ENCODE measurements around the gene ALCAM.

ALCAM gene

DNA sequence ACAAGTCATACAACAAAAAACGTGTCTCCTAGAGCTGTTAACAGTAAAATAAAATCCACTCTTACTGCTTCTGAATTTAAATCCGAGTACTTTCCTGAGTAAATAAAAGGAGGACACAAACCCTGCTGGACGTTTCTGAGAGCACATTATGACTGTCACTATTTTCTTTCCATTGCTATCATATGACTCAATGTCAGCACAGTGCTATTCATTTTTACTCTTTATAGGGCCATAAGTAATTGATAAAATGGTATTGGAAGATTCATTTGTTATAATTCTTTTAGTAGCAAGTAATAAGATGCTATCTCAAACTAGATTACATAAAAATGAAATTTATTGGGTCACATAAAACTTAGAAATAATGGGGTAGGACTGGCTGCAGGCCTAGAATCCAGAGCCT, 68.6 kb downstream of the ALCAM start:
- no peak overlapping the region for H3K27ac Mint-ChIP-seq
- DNase-seq (no peak), ATAC-seq (replicated peaks) (no peak)
- no peak overlapping the region for H3K4me3 Mint-ChIP-seq
- H3K9me3 Mint-ChIP-seq: no peaks in the 10 kb centered on the region
- no peaks in the 10 kb centered on the region for H3K36me3 Mint-ChIP-seq (ENCODE audit: insufficient read depth)
- peaks cover 0 to 3% of the 10 kb centered on the region in 2 donors for H3K4me1 Mint-ChIP-seq (ENCODE audit: low read depth in 2 of 2)
- no peaks in the 10 kb centered on the region for H3K27me3 Mint-ChIP-seq

DNA sequence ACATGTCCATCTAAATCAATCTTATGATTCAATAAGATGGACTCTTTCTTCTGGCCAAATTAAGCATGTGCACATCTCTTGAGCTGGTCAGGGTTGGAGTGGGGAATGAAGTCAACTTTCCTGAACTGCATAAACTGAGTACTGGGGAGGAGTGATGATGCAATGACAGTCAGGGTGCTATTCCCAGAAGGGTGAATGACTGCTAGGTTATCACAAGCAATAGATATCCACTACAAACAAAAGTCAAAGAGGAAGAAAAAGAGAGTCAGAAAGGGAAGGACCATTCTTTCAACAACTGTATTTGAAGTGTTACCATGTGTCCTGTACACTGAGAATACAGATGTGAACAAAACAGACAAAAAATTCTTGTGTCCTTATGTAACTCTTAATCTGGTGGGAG, 70.0 kb downstream of the ALCAM start:
- Mint-ChIP-seq H3K27me3 (no peaks in the 10 kb centered on the region), H3K4me1 (ENCODE audit: low read depth in 2 of 2) (peaks cover 0 to 3% of the 10 kb centered on the region in 2 donors), H3K27ac (no peak overlapping the region), H3K36me3 (ENCODE audit: insufficient read depth) (no peaks in the 10 kb centered on the region), H3K4me3 (no peak overlapping the region), H3K9me3 (no peaks in the 10 kb centered on the region)
- ATAC-seq (replicated peaks) (no peak), DNase-seq (no peak)

DNA sequence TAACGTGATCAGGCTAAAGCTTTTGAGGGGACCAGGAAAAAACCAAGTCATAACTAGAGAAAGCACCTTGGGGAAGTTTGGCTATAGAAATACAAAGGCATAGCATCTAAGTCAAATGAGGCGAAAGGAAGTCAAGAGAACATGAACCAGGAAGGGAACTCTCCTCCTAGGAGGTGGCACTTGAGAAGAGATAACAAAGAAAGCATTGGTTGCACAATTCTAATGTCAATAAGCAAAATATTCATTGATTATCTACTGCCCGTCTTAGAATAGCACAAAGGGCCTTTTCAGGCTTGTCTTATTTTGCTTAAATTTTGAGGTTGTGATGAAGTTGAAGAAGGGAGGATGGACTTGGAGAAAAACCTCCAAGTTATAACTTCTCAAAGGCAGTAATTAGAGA, 73.4 kb downstream of the ALCAM start:
- no peaks in the 10 kb centered on the region for H3K36me3 Mint-ChIP-seq (ENCODE audit: insufficient read depth)
- ATAC-seq (replicated peaks) (no peak), DNase-seq (no peak)
- no peaks in the 10 kb centered on the region for H3K9me3 Mint-ChIP-seq
- no peak overlapping the region for H3K27ac Mint-ChIP-seq
- H3K4me3 Mint-ChIP-seq: no peak overlapping the region
- peaks cover 0 to 4% of the 10 kb centered on the region in 2 donors for H3K4me1 Mint-ChIP-seq (ENCODE audit: low read depth in 2 of 2)
- no peaks in the 10 kb centered on the region for H3K27me3 Mint-ChIP-seq

DNA sequence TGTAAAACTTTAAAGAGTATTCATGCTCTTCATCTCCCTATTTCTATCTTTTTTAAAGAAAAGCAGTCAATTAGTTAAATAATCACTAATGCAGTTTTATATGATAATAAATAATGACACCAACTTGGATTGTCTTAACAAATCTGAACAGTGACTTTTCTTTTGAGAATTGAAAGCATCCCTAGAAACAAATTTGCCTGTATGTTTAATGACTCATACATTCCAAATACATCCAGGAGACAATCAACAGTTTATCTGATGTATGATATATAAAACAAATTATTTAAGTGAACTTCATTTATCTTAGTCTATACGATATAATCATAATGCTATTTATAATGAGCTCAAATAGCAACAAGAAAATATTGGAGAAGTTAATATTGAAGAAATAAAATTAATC, 78.0 kb downstream of the ALCAM start:
- Mint-ChIP-seq H3K27me3 (no peaks in the 10 kb centered on the region), H3K36me3 (ENCODE audit: insufficient read depth) (peaks cover 4% of the 10 kb centered on the region), H3K27ac (no peak overlapping the region), H3K4me1 (ENCODE audit: low read depth in 2 of 2) (peaks cover 0 to 2% of the 10 kb centered on the region in 2 donors), H3K9me3 (no peaks in the 10 kb centered on the region), H3K4me3 (no peak overlapping the region)
- no peak for ATAC-seq (replicated peaks)
- no peak for DNase-seq

DNA sequence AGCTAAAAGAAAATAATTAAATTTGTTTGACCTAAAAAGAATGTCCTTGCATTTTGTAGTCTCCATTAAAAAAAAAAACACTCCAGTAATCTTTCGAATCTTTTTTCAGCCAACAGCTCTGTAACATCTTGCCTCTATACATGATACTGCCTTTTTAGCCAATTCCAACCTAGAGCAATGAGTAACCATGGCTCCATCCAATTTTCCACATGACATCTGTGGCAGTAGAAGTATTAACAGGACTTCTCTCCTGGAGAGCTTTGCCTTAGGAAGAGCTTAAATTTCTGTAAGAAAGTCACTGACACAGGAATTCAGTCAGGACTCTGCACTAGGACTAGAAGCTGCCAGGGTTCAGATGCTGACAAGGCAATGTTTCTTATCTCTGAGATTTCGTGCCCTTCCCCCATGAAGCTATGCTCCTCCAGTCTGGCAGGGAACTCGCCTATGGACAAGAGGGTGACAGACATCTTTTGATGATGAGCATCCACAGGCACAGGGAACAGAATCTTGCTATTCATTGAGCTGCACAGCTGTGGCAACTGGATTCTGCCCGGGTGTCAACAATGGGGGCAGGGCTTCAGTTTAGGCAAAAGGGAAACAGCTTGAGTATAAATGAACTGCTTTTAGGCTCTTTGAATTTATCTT, 81.8 kb downstream of the ALCAM start:
- H3K4me1 Mint-ChIP-seq (ENCODE audit: low read depth in 2 of 2): peaks cover 0 to 5% of the 10 kb centered on the region in 2 donors
- H3K9me3 Mint-ChIP-seq: no peaks in the 10 kb centered on the region
- peaks cover 4% of the 10 kb centered on the region for H3K36me3 Mint-ChIP-seq (ENCODE audit: insufficient read depth)
- ATAC-seq (replicated peaks): no peak
- DNase-seq: no peak
- no peaks in the 10 kb centered on the region for H3K27me3 Mint-ChIP-seq
- no peak overlapping the region for H3K27ac Mint-ChIP-seq
- H3K4me3 Mint-ChIP-seq: no peak overlapping the region

DNA sequence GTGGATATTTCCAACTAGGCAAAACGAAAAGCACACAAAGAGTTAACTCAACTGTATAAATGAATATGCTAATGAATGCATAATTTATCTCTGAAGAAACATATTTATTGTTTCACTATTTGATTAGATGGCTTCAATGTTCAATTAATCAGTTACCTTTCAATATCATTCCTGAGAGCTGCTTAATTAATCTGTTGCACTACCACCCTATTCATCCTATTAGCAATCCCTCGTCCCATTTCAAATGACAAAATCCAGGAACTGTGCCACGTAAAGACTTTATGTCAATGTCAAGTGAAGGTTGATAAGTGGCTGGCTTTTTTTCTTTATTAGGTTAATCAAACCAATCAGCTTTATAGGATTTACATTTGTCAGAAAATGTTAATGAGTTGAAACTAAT, 82.7 kb downstream of the ALCAM start:
- ATAC-seq (replicated peaks) (no peak), DNase-seq (no peak)
- H3K4me1 Mint-ChIP-seq (ENCODE audit: low read depth in 2 of 2): peaks cover 0 to 3% of the 10 kb centered on the region in 2 donors
- no peaks in the 10 kb centered on the region for H3K27me3 Mint-ChIP-seq
- no peaks in the 10 kb centered on the region for H3K9me3 Mint-ChIP-seq
- H3K27ac Mint-ChIP-seq: no peak overlapping the region
- no peak overlapping the region for H3K4me3 Mint-ChIP-seq
- H3K36me3 Mint-ChIP-seq (ENCODE audit: insufficient read depth): peaks cover 4% of the 10 kb centered on the region

DNA sequence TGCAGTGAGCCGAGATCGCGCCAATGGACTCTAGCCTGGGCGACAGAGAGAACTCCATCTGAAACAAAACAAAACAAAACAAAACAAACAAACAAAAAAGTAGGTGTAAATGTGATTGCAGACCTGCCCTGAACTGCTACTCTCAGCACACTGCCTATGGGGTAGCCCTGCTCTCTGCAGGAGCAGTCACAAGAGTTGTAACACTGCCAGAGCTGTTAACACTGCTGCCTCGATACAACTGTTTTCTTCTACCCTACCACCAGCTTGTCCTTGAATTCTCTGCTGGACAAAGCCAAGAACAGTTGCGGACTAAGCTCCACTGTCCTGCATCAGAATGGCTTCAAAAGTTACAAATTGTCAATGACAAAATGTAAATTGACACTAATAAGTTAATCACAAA, 89.3 kb downstream of the ALCAM start:
- no peaks in the 10 kb centered on the region for H3K27me3 Mint-ChIP-seq
- ATAC-seq (replicated peaks) (no peak), DNase-seq (no peak)
- H3K4me1 Mint-ChIP-seq (ENCODE audit: low read depth in 2 of 2): peaks cover 0 to 5% of the 10 kb centered on the region in 2 donors
- no peak overlapping the region for H3K4me3 Mint-ChIP-seq
- no peaks in the 10 kb centered on the region for H3K36me3 Mint-ChIP-seq (ENCODE audit: insufficient read depth)
- no peak overlapping the region for H3K27ac Mint-ChIP-seq
- H3K9me3 Mint-ChIP-seq: no peaks in the 10 kb centered on the region

DNA sequence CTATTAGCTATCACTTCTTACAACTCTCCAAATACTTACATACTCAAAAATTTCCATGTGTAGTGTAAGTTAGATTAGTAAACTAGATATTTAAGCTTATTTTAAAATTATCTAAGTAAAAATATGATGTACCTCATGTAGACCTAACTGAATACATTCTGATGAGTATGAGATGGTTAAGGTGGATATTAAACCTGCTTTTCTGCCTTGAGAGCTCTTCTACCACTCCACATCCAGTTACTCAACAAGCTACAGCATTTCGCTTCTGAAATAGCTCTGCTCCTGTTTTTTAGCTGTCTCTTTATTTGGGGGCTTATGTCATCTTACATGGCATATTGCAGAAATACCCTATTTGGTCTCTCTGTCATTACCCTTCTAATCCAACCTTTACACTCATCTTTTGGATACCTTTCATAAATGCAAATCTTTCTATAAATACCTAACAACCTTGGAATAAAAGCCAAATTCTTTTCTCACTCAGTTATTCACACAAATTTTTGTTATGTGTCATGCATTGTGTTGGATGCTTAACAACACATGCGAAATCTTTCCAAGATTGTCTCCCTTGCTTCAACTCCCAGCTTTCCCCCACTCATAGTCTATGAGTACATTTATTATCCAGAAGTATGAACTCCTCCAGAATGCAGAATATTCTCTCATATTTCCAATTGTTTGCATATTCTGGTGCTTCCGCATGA, 92.0 kb downstream of the ALCAM start:
- Mint-ChIP-seq H3K4me3 (no peak overlapping the region), H3K36me3 (ENCODE audit: insufficient read depth) (no peaks in the 10 kb centered on the region), H3K27me3 (no peaks in the 10 kb centered on the region), H3K9me3 (no peaks in the 10 kb centered on the region), H3K27ac (no peak overlapping the region), H3K4me1 (ENCODE audit: low read depth in 2 of 2) (peaks cover 0 to 2% of the 10 kb centered on the region in 2 donors)
- DNase-seq: no peak
- ATAC-seq (replicated peaks): no peak

DNA sequence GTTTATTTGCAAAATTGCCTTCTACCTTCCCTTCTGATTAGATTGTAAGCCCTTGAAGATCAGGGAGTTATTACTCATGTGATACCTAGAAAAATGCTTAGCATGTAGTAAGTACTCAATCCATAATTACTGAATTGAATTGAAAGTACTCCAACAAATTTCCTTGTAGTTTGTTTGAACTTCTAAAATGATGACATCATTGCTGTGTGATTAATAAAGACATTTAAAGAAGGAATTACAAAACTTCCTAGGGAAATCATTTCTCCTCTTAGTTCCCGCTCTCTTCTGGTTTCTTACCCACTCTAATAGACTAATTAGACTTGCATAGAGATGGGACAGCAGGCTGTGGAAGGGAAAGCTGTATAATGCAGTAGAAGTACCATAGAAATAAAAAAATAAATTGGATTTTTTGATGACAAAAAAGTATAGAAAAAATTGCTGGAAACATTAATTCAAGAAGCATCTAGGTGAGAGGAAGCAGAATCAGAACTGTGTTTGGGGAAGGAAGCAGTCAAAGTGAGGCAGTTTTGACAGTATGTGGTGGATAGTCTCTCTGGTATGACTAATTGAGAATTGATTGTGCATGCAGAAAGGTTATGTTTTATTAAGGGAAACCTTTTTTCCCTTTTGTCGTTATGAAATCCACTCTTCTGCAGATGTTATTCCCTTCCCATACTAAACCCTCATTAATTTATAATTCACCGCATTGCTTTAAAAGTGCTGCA, 93.0 kb downstream of the ALCAM start:
- H3K27me3 Mint-ChIP-seq: no peaks in the 10 kb centered on the region
- peaks cover 0 to 2% of the 10 kb centered on the region in 2 donors for H3K4me1 Mint-ChIP-seq (ENCODE audit: low read depth in 2 of 2)
- no peak for DNase-seq
- ATAC-seq (replicated peaks): no peak
- H3K4me3 Mint-ChIP-seq: no peak overlapping the region
- no peak overlapping the region for H3K27ac Mint-ChIP-seq
- no peaks in the 10 kb centered on the region for H3K9me3 Mint-ChIP-seq
- H3K36me3 Mint-ChIP-seq (ENCODE audit: insufficient read depth): no peaks in the 10 kb centered on the region

DNA sequence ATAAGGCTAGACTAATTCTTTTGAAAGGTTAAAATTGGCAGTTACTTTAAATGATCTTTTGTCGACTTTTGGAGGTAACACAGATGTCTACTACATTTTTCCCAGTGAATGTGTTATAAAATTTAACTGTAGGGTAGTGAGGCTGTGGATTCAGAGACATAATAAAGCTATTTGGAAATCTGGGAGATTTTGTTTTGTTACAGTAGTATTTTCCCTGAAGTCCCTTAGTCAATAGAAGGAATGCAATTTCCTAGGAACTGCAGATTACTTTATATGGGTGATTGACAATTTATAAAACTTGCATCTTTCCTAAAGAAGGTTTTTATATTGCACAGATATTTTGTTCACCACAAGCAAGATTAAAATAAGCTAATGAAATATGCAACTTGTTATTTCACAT, 96.9 kb downstream of the ALCAM start:
- Mint-ChIP-seq H3K36me3 (ENCODE audit: insufficient read depth) (no peaks in the 10 kb centered on the region), H3K27ac (no peak overlapping the region), H3K4me3 (no peak overlapping the region), H3K27me3 (no peaks in the 10 kb centered on the region), H3K9me3 (no peaks in the 10 kb centered on the region), H3K4me1 (ENCODE audit: low read depth in 2 of 2) (peaks cover 0 to 2% of the 10 kb centered on the region in 2 donors)
- ATAC-seq (replicated peaks): no peak
- no peak for DNase-seq

DNA sequence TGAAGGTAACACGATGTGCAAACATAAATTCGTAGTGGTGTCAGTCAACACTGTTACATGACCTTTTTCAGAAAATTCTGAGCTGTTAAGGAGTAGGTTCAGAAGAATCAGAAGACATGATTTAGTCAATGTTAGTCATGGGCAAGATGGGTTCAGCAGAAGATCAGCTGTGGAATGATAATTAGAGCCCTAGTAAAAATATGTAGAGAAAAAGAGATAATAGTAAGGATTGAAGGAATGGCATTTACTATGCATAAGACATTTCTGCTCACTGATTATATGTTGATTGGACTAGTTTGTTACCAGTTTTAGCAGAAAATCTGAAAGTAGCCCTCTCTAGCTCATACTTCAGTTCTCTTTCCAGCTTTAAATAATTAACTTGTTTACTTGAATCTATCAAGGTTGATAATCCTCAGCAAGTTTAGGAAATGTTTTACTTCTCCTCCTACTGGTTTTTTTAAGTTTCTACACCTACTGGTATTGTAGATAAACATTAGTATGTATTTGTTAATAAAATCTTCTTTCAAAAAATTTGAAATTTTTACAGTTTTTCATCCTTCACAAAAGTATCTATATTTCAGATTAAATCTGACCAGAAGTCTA, 98.6 kb downstream of the ALCAM start:
- Mint-ChIP-seq H3K9me3 (no peaks in the 10 kb centered on the region), H3K36me3 (ENCODE audit: insufficient read depth) (no peaks in the 10 kb centered on the region), H3K4me1 (ENCODE audit: low read depth in 2 of 2) (peaks cover 0 to 2% of the 10 kb centered on the region in 2 donors), H3K4me3 (no peak overlapping the region), H3K27me3 (no peaks in the 10 kb centered on the region), H3K27ac (no peak overlapping the region)
- DNase-seq: no peak
- no peak for ATAC-seq (replicated peaks)

DNA sequence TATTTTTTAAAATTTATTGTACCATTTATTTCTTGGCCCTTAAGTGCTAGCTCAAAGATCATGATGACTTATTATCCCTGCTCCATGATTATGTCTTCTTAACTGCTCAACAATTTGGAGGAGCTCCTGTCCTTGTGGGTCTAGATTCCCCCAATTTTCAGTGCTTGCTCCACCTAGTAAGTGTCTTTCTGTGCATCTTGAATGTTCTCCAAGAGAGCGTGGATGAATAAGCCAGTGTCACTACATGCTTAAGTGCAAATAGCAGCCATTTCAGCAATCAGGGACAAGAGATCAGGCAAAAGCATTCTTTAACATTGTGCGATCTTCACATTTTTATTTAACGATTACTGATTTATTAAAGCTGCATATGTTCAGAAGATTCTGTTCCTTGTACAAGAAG, 99.4 kb downstream of the ALCAM start:
- DNase-seq (no peak), ATAC-seq (replicated peaks) (no peak)
- peaks cover 0 to 2% of the 10 kb centered on the region in 2 donors for H3K4me1 Mint-ChIP-seq (ENCODE audit: low read depth in 2 of 2)
- H3K27ac Mint-ChIP-seq: no peak overlapping the region
- no peaks in the 10 kb centered on the region for H3K36me3 Mint-ChIP-seq (ENCODE audit: insufficient read depth)
- H3K27me3 Mint-ChIP-seq: no peaks in the 10 kb centered on the region
- no peak overlapping the region for H3K4me3 Mint-ChIP-seq
- H3K9me3 Mint-ChIP-seq: no peaks in the 10 kb centered on the region

DNA sequence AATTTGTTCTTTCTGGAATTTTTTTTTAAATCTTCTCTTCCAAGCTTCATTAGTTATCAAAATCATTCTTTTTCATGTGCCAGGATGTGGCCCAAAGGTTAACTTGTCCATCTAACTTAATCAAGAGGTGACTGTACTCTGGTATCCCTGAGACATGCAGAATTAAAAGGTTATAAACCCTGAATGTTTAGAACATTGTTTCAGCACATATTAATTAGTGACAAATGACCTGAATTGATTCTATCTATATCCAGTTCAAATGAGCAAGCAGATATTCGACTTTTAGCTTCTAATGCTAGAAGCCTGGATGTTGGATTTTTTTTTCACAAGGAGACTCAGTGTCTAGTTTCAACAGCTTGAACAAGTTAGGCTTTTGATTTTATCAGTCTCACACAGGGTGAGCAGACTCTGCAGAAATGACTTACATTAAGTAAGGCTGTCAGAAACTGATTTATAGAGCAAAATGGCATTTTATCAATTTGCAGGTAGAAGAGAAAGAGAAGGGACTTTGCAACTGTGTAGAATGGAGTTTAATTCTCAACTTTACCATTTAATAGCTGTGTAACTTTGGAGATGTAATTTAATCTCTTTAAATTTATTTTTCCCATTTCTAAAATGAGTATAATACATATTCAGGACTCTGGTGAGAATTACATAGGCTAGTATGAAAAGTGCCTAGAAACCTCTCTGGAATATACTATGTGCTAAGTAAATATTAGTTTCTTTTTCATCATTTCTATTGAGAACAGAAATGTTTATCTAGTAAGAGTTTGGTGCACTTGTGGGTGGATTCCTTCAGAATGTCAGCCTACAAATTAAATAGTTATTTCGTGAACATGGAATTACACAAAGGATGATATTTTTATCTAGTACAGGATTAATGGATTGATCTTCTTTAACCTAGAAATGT, 100.0 kb downstream of the ALCAM start:
- peaks cover 0 to 2% of the 10 kb centered on the region in 2 donors for H3K4me1 Mint-ChIP-seq (ENCODE audit: low read depth in 2 of 2)
- ATAC-seq (replicated peaks) (no peak), DNase-seq (no peak)
- H3K27me3 Mint-ChIP-seq: no peaks in the 10 kb centered on the region
- H3K4me3 Mint-ChIP-seq: no peak overlapping the region
- no peaks in the 10 kb centered on the region for H3K36me3 Mint-ChIP-seq (ENCODE audit: insufficient read depth)
- no peak overlapping the region for H3K27ac Mint-ChIP-seq
- H3K9me3 Mint-ChIP-seq: no peaks in the 10 kb centered on the region
